Mesendoderm (in vitro differentiated cells): ENCODE data around the gene SREBF1.

ENCODE experiments used
- DNase-seq: peaks from one replicate; pipeline ENCODE4 v3.0.0; 2013
- H2AK5ac ChIP-seq: 2 replicates; pipeline ENCODE4 v1.6.1; 2013; ENCODE audit warnings: low read length, inconsistent platforms
- H2BK120ac ChIP-seq: 2 replicates; pipeline ENCODE4 v1.6.1; 2013; ENCODE audit warnings: low read depth, mild to moderate bottlenecking, low read length, moderate library complexity, mixed read lengths
- H2BK15ac ChIP-seq: replicated peaks from 2 replicates; pipeline ENCODE4 v1.6.1; 2013; ENCODE audit warnings: low read depth, mild to moderate bottlenecking, moderate library complexity
- H2BK5ac ChIP-seq: 2 replicates; pipeline ENCODE4 v1.6.1; 2013; ENCODE audit warnings: low read length, inconsistent platforms
- H3K18ac ChIP-seq: 2 replicates; pipeline ENCODE4 v1.6.1; 2013; ENCODE audit warnings: mild to moderate bottlenecking, low read length, mixed read lengths
- H3K23ac ChIP-seq: one replicate; pipeline ENCODE4 v1.6.1; 2013; ENCODE audit warnings: low read length
- H3K27ac ChIP-seq: 2 replicates; pipeline ENCODE4 v1.5.1; 2013; ENCODE audit warnings: low read depth, mild to moderate bottlenecking, inconsistent platforms, low read length, moderate library complexity
- H3K27me3 ChIP-seq: 2 replicates; pipeline ENCODE4 v1.6.1; 2013; ENCODE audit warnings: low read length, control low read depth, mild to moderate bottlenecking, inconsistent platforms; ENCODE audit not compliant: insufficient read depth, poor library complexity
- H3K36me3 ChIP-seq: 2 replicates; pipeline ENCODE4 v1.6.1; 2013; ENCODE audit warnings: low read length, inconsistent platforms; ENCODE audit not compliant: control insufficient read depth, insufficient read depth
- H3K4ac ChIP-seq: one replicate; pipeline ENCODE4 v1.6.1; 2013; ENCODE audit warnings: low read depth, mild to moderate bottlenecking, low read length, moderate library complexity
- H3K4me1 ChIP-seq: 2 replicates; pipeline ENCODE4 v1.6.1; 2013; ENCODE audit warnings: low read depth, low read length, inconsistent platforms; ENCODE audit not compliant: control insufficient read depth
- H3K4me2 ChIP-seq: 2 replicates; pipeline ENCODE4 v1.6.1; 2013; ENCODE audit warnings: low read length
- H3K4me3 ChIP-seq: 2 replicates; pipeline ENCODE4 v1.5.1; 2013; ENCODE audit warnings: mild to moderate bottlenecking, low read length
- H3K56ac ChIP-seq: one replicate; pipeline ENCODE4 v1.6.1; 2013; ENCODE audit warnings: low read length
- H3K79me1 ChIP-seq: 2 replicates; pipeline ENCODE4 v1.6.1; 2013; ENCODE audit warnings: low read length, inconsistent platforms
- H3K79me2 ChIP-seq: 2 replicates; pipeline ENCODE4 v1.6.1; 2013; ENCODE audit warnings: mild to moderate bottlenecking, low read length; ENCODE audit not compliant: control insufficient read depth, insufficient read depth
- H3K9ac ChIP-seq: 2 replicates; pipeline ENCODE4 v1.6.1; 2013; ENCODE audit warnings: low read length, inconsistent platforms
- H4K5ac ChIP-seq: one replicate; pipeline ENCODE4 v1.6.1; 2013; ENCODE audit warnings: low read length
- H4K8ac ChIP-seq: one replicate; pipeline ENCODE4 v1.6.1; 2013; ENCODE audit warnings: low read depth, mild to moderate bottlenecking, control low read depth, low read length, moderate library complexity
- WGBS: extraction: QIAGEN DNeasy Blood & Tissue Kit; methylation state at CpG from one replicate; pipeline ENCODE4 v1.1.7; 2013; ENCODE audit warnings: low lambda C conversion rate, missing lambda C conversion rate; ENCODE audit not compliant: insufficient coverage; ENCODE audit errors: extremely low coverage; 5-methylcytosine and 5-hydroxymethylcytosine counted together

The SREBF1 gene

GRCh38 chr17:17866425-17866824 lies 29.6 kb upstream of the SREBF1 start:
- no peaks in the 10 kb centered on the region for H3K79me2 ChIP-seq
- H3K27ac ChIP-seq, result no peak overlapping the region
- no peak overlapping the region for H4K5ac ChIP-seq
- H2BK15ac ChIP-seq, result no peak overlapping the region
- H3K18ac ChIP-seq, result no peak overlapping the region
- no peak overlapping the region for H2AK5ac ChIP-seq
- H3K36me3 ChIP-seq, result no peaks in the 10 kb centered on the region
- H3K4me3 ChIP-seq, result no peak overlapping the region
- no peak overlapping the region for H3K4me2 ChIP-seq
- no peak overlapping the region for H3K23ac ChIP-seq
- no peak overlapping the region for H3K4ac ChIP-seq
- no peak overlapping the region for H4K8ac ChIP-seq
- no peaks in the 10 kb centered on the region for H3K4me1 ChIP-seq
- H3K27me3 ChIP-seq, result no peaks in the 10 kb centered on the region
- no peak overlapping the region for H2BK5ac ChIP-seq
- H2BK120ac ChIP-seq, result no peak overlapping the region
- no peaks in the 10 kb centered on the region for H3K79me1 ChIP-seq
- no peak overlapping the region for H3K9ac ChIP-seq
- H3K56ac ChIP-seq, result peak overlapping the region; percentile 25
- DNase-seq, result no peak
- WGBS, result no CpG with 5 or more reads among the region's 3 CpGs

DNA sequence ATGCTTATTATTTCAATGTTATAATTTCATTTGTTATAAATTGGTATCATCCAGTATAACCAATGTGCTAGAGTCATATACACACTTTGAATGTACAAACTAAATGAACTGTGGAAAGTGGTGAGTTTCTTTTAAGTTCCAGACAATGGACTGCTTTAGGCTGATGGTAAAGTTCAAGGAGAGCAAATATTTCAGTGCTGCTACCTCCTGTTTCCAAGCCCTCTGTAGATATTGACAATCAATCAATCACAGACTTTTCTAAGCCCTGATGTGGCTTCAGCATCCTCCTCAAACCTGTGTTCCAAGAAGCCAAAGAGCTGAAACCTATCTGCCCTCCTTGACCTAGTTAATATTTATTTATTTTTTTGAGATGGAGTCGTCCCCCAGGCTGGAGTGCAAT lies 28.2 kb upstream of the SREBF1 start:
- no peak overlapping the region for H3K4ac ChIP-seq
- no peak overlapping the region for H3K9ac ChIP-seq
- no CpG with 5 or more reads among the region's 1 CpG for WGBS
- no peaks in the 10 kb centered on the region for H3K79me2 ChIP-seq
- no peak overlapping the region for H3K4me2 ChIP-seq
- H2BK15ac ChIP-seq, result no peak overlapping the region
- no peak overlapping the region for H2AK5ac ChIP-seq
- no peak for DNase-seq
- no peak overlapping the region for H3K27ac ChIP-seq
- no peak overlapping the region for H2BK120ac ChIP-seq
- H3K18ac ChIP-seq, result no peak overlapping the region
- H4K8ac ChIP-seq, result no peak overlapping the region
- H3K79me1 ChIP-seq, result no peaks in the 10 kb centered on the region
- H3K36me3 ChIP-seq, result no peaks in the 10 kb centered on the region
- H2BK5ac ChIP-seq, result no peak overlapping the region
- no peak overlapping the region for H3K56ac ChIP-seq
- no peak overlapping the region for H3K23ac ChIP-seq
- H3K4me3 ChIP-seq, result no peak overlapping the region
- no peaks in the 10 kb centered on the region for H3K4me1 ChIP-seq
- no peak overlapping the region for H4K5ac ChIP-seq
- no peaks in the 10 kb centered on the region for H3K27me3 ChIP-seq

GRCh38 chr17:17860766-17861107 lies 24.0 kb upstream of the SREBF1 start:
- H3K36me3 ChIP-seq, result no peaks in the 10 kb centered on the region
- no peak overlapping the region for H3K27ac ChIP-seq
- no peak overlapping the region for H3K9ac ChIP-seq
- DNase-seq, result no peak
- no peak overlapping the region for H3K18ac ChIP-seq
- no peaks in the 10 kb centered on the region for H3K79me1 ChIP-seq
- no peak overlapping the region for H3K56ac ChIP-seq
- no peak overlapping the region for H2BK15ac ChIP-seq
- no peak overlapping the region for H4K5ac ChIP-seq
- H3K79me2 ChIP-seq, result no peaks in the 10 kb centered on the region
- no peak overlapping the region for H2BK5ac ChIP-seq
- no peak overlapping the region for H3K23ac ChIP-seq
- no peak overlapping the region for H4K8ac ChIP-seq
- H2BK120ac ChIP-seq, result no peak overlapping the region
- no peaks in the 10 kb centered on the region for H3K4me1 ChIP-seq
- no peaks in the 10 kb centered on the region for H3K27me3 ChIP-seq
- H3K4me3 ChIP-seq, result no peak overlapping the region
- no peak overlapping the region for H3K4me2 ChIP-seq
- no CpG with 5 or more reads among the region's 5 CpGs for WGBS
- no peak overlapping the region for H2AK5ac ChIP-seq
- H3K4ac ChIP-seq, result no peak overlapping the region

DNA sequence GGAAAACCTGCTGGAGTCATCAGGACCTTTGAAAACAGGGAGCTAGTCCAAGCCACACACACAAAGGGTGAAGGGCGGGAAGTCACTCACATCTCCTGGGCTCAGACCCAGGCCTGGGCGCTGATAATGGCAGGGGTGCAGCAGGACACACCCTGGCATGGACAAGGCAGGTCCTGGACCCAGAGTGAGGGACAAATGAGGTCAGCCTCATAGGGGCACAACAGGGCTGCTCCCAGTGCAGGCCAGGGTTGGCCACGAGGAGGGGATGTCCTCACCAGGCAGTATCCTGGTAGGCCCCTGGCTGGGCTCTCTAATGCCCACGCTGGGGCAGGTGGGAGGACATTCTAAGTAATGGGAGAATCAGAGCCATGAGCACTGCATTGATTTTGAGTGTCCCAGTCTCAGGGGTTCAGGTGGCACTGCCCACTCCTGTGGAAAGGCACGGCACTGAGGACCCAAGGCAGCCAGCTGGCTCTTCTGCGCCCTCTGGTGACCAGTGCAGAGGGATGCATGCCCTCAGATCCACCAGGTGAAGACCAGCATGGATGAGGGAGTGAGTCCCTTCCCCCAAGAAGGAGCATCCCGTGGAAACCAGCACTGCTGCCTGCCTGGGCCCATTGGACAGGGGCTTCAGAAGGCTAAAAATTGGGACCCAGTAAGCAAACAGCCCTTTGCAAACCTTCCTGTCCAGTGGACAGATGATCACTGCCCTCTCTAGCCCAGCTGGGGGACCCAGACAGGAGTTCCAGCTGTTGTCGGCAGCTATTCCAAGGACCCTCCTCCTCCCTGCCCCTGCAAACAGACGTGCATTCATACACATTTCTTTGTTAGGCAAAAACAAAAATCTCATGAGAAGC lies 23.4 kb upstream of the SREBF1 start:
- H3K79me2 ChIP-seq, result no peaks in the 10 kb centered on the region
- H3K79me1 ChIP-seq, result no peaks in the 10 kb centered on the region
- no peak overlapping the region for H3K27ac ChIP-seq
- no peak overlapping the region for H3K18ac ChIP-seq
- H3K4me2 ChIP-seq, result no peak overlapping the region
- H3K9ac ChIP-seq, result no peak overlapping the region
- H3K36me3 ChIP-seq, result no peaks in the 10 kb centered on the region
- H3K23ac ChIP-seq, result peak overlapping the region; percentile 45
- no peaks in the 10 kb centered on the region for H3K27me3 ChIP-seq
- H3K4me1 ChIP-seq, result no peaks in the 10 kb centered on the region
- no peak overlapping the region for H2BK120ac ChIP-seq
- H2BK15ac ChIP-seq, result no peak overlapping the region
- no peak overlapping the region for H4K8ac ChIP-seq
- H2BK5ac ChIP-seq, result no peak overlapping the region
- no peak overlapping the region for H3K4me3 ChIP-seq
- peak; percentile 65 for DNase-seq
- no CpG with 5 or more reads among the region's 9 CpGs for WGBS
- no peak overlapping the region for H4K5ac ChIP-seq
- H2AK5ac ChIP-seq, result no peak overlapping the region
- no peak overlapping the region for H3K56ac ChIP-seq
- H3K4ac ChIP-seq, result no peak overlapping the region

GRCh38 chr17:17857496-17857895 lies 20.7 kb upstream of the SREBF1 start:
- no peak overlapping the region for H3K4ac ChIP-seq
- no CpG with 5 or more reads among the region's 4 CpGs for WGBS

GRCh38 chr17:17856386-17856785 lies 19.6 kb upstream of the SREBF1 start:
- no peak for DNase-seq
- no peak overlapping the region for H3K4me3 ChIP-seq
- H3K9ac ChIP-seq, result no peak overlapping the region
- H3K23ac ChIP-seq, result no peak overlapping the region
- no peak overlapping the region for H3K4ac ChIP-seq
- H4K5ac ChIP-seq, result no peak overlapping the region
- no peaks in the 10 kb centered on the region for H3K79me2 ChIP-seq
- no peak overlapping the region for H2BK15ac ChIP-seq
- no peak overlapping the region for H2AK5ac ChIP-seq
- no peak overlapping the region for H4K8ac ChIP-seq
- H3K27ac ChIP-seq, result no peak overlapping the region
- no peak overlapping the region for H3K4me2 ChIP-seq
- H3K56ac ChIP-seq, result no peak overlapping the region
- WGBS, result no CpG with 5 or more reads among the region's 2 CpGs
- no peaks in the 10 kb centered on the region for H3K27me3 ChIP-seq
- H3K4me1 ChIP-seq, result no peaks in the 10 kb centered on the region
- H3K36me3 ChIP-seq, result no peaks in the 10 kb centered on the region
- H2BK5ac ChIP-seq, result no peak overlapping the region
- no peak overlapping the region for H2BK120ac ChIP-seq
- no peaks in the 10 kb centered on the region for H3K79me1 ChIP-seq
- H3K18ac ChIP-seq, result no peak overlapping the region

More at GRCh38 chr17:17857496-17857895, 20.7 kb upstream of the SREBF1 start:
- Histone ChIP-seq H3K79me1 (no peaks in the 10 kb centered on the region), H3K4me1 (no peaks in the 10 kb centered on the region), H3K23ac (no peak overlapping the region), H3K18ac (no peak overlapping the region), H2AK5ac (no peak overlapping the region), H4K5ac (no peak overlapping the region), H3K4me3 (no peak overlapping the region), H3K4me2 (no peak overlapping the region), H2BK120ac (no peak overlapping the region), H3K9ac (no peak overlapping the region), H3K27ac (no peak overlapping the region), H2BK15ac (no peak overlapping the region), H3K27me3 (no peaks in the 10 kb centered on the region), H3K56ac (no peak overlapping the region), H3K79me2 (no peaks in the 10 kb centered on the region), H4K8ac (no peak overlapping the region), H2BK5ac (no peak overlapping the region), H3K36me3 (no peaks in the 10 kb centered on the region)
- no peak for DNase-seq
